GM12878 (cell line): ENCODE data around the gene PSMD12. TPM values are rescaled to one million over a fixed set of nuclear protein-coding genes. Genes with fewer than 3 reads are reported as not detected.

ENCODE experiments used
- BHLHE40 ChIP-seq, 2 experiments: fragments of 450-650 bp in 1 of 2; IDR thresholded peaks; 2 replicates each; pipeline ENCODE4 v1.6.1; 2011 to 2017; ENCODE audit warnings: low read depth in 2 of 2, borderline replicate concordance in 1 of 2, improper control_type of control experiment in 1 of 2, low read length in 1 of 2, mild to moderate bottlenecking in 1 of 2
- CEBPB ChIP-seq, 2 experiments: fragments of 150-350 bp in 1 of 2; IDR thresholded peaks; 2 replicates each; pipeline ENCODE4 v1.6.1; 2012 to 2014; ENCODE audit warnings: low read depth in 2 of 2, low read length in 2 of 2, borderline replicate concordance in 1 of 2, inconsistent platforms in 1 of 2
- ESRRA ChIP-seq: IDR thresholded peaks from 2 replicates; pipeline ENCODE4 v1.6.1; 2012; ENCODE audit warnings: mild to moderate bottlenecking, low read length, improper control_type of control experiment
- NR2F1 ChIP-seq: fragments of 450-650 bp; conservative IDR thresholded peaks from 2 replicates; pipeline ENCODE4 v1.6.1; 2017; ENCODE audit warnings: mild to moderate bottlenecking
- PAX8 ChIP-seq: fragments of 450-650 bp; IDR thresholded peaks from 2 replicates; pipeline ENCODE4 v1.6.1; 2017; ENCODE audit warnings: mild to moderate bottlenecking, moderate library complexity
- POLR2A ChIP-seq: IDR thresholded peaks from 2 replicates; pipeline ENCODE4 v1.6.1; 2011; ENCODE audit warnings: low read depth, mild to moderate bottlenecking, low read length
- ZNF622 ChIP-seq: fragments of 450-650 bp; IDR thresholded peaks from 2 replicates; pipeline ENCODE4 v1.6.1; 2017; ENCODE audit warnings: mild to moderate bottlenecking, inconsistent platforms
- polyA plus RNA-seq, 11 experiments: library from polyadenylated mRNA; depleted of rRNA in 4 of 11; unstranded in 6 of 11; stranded (reverse) in 5 of 11; fragments of >200 nt; fragmentation: Nextera tagmentation in 4 of 11; fragmentation: Illumina TruSeq in 1 of 11; extraction: Ambion mirVana in 4 of 11; extraction: Trizol in 1 of 11; gene quantifications; 1 replicate in 1 of 11; 2 replicates in 10 of 11; pipeline versions ENCODE4 v1.2.1 to v1.2.3, GENCODE V29; 2011 to 2016; ENCODE audit warnings: inconsistent platforms in 2 of 11, missing spikeins in 2 of 11, low read depth in 1 of 11
- total RNA-seq, 4 experiments: library from RNA; depleted of rRNA in 3 of 4; stranded (reverse); fragments of >200 nt in 3 of 4; fragmentation: Illumina TruSeq in 1 of 4; extraction: Trizol in 1 of 4; gene quantifications; 2 replicates each; pipeline versions ENCODE4 v1.2.1 to v1.2.3, GENCODE V29; 2013 to 2021
- TF ChIP-seq, protein P1 (sequence below): fragments of 150-350 bp; IDR thresholded peaks from 2 replicates; pipeline ENCODE4 v1.6.1; 2016; ENCODE audit warnings: low read depth, low read length
- TF ChIP-seq, protein P2 (sequence below): fragments of 450-650 bp; IDR thresholded peaks from 2 replicates; pipeline ENCODE4 v1.6.1; 2016; ENCODE audit warnings: mild to moderate bottlenecking
- TF ChIP-seq, protein P3 (sequence below): IDR thresholded peaks from 2 replicates; pipeline ENCODE4 v1.6.1; 2012; ENCODE audit warnings: mild to moderate bottlenecking, low read depth, low read length
- TF ChIP-seq, protein P4 (sequence below): fragments of 450-650 bp; conservative IDR thresholded peaks from 2 replicates; pipeline ENCODE4 v1.6.1; 2017; ENCODE audit warnings: mild to moderate bottlenecking, moderate library complexity
- TF ChIP-seq, protein P5 (sequence below): fragments of 450-650 bp; IDR thresholded peaks from 2 replicates; pipeline ENCODE4 v1.6.1; 2017; ENCODE audit warnings: mild to moderate bottlenecking
- TF ChIP-seq, protein P6 (sequence below): fragments of 450-650 bp; IDR thresholded peaks from 2 replicates; pipeline ENCODE4 v1.6.1; 2017; ENCODE audit warnings: antibody characterized with exemption, mild to moderate bottlenecking, moderate library complexity

Gene PSMD12
- total and polyA plus RNA-seq, 10 of the 15 experiments (the other 5 are each of a cell fraction or from before 2014, with no cell fraction given): 19.8 to 149 (median 47.5) TPM

DNA sequence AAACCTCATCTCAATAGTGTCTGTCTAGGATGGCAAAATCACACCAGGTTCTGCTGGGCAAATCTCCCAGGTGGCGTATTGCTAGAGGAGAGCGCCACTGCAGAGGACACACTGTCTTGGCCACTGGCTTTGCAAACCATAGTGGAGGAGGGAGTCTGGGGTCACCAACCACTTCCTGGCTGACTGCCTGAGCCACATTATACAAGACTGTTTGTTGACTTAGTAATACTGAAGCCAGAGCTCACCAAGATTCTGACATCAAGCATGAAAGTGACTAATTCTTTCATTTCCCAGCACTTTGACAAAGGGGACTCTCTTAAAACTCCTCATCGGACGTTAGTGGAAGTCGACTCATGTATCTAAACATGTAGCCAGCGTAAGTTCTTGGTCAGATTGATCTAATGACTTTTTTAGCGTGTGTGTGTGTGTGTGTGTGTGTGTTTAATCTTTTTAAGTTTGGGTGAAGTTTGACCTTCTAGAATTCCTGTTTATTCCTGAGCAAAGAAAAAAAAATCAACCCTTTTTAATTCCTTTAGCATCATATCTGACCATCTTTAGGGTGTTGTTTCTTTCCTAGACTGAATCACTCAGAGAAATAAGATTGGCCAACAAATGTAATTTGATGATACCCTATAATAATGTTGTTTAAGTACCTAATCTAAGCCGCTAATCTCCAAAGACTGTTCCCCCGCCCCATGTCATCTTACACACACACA lies 24.4 kb upstream of the PSMD12 start (continued):
- TF ChIP-seq ZNF622: no peak
- no peak for TF ChIP-seq ESRRA
- TF ChIP-seq, protein P1, sequence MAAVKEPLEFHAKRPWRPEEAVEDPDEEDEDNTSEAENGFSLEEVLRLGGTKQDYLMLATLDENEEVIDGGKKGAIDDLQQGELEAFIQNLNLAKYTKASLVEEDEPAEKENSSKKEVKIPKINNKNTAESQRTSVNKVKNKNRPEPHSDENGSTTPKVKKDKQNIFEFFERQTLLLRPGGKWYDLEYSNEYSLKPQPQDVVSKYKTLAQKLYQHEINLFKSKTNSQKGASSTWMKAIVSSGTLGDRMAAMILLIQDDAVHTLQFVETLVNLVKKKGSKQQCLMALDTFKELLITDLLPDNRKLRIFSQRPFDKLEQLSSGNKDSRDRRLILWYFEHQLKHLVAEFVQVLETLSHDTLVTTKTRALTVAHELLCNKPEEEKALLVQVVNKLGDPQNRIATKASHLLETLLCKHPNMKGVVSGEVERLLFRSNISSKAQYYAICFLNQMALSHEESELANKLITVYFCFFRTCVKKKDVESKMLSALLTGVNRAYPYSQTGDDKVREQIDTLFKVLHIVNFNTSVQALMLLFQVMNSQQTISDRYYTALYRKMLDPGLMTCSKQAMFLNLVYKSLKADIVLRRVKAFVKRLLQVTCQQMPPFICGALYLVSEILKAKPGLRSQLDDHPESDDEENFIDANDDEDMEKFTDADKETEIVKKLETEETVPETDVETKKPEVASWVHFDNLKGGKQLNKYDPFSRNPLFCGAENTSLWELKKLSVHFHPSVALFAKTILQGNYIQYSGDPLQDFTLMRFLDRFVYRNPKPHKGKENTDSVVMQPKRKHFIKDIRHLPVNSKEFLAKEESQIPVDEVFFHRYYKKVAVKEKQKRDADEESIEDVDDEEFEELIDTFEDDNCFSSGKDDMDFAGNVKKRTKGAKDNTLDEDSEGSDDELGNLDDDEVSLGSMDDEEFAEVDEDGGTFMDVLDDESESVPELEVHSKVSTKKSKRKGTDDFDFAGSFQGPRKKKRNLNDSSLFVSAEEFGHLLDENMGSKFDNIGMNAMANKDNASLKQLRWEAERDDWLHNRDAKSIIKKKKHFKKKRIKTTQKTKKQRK: no peak
- no peak for TF ChIP-seq CEBPB (IDR thresholded peaks at IDR 0.05; ENCODE audit: borderline replicate concordance in 1 of 2, low read depth in 2 of 2, low read length in 2 of 2)
- TF ChIP-seq, protein P2, sequence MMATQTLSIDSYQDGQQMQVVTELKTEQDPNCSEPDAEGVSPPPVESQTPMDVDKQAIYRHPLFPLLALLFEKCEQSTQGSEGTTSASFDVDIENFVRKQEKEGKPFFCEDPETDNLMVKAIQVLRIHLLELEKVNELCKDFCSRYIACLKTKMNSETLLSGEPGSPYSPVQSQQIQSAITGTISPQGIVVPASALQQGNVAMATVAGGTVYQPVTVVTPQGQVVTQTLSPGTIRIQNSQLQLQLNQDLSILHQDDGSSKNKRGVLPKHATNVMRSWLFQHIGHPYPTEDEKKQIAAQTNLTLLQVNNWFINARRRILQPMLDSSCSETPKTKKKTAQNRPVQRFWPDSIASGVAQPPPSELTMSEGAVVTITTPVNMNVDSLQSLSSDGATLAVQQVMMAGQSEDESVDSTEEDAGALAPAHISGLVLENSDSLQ: peak; percentile 39; the same call in 1 of the 2 replicates
- no peak for TF ChIP-seq PAX8
- TF ChIP-seq, protein P3, sequence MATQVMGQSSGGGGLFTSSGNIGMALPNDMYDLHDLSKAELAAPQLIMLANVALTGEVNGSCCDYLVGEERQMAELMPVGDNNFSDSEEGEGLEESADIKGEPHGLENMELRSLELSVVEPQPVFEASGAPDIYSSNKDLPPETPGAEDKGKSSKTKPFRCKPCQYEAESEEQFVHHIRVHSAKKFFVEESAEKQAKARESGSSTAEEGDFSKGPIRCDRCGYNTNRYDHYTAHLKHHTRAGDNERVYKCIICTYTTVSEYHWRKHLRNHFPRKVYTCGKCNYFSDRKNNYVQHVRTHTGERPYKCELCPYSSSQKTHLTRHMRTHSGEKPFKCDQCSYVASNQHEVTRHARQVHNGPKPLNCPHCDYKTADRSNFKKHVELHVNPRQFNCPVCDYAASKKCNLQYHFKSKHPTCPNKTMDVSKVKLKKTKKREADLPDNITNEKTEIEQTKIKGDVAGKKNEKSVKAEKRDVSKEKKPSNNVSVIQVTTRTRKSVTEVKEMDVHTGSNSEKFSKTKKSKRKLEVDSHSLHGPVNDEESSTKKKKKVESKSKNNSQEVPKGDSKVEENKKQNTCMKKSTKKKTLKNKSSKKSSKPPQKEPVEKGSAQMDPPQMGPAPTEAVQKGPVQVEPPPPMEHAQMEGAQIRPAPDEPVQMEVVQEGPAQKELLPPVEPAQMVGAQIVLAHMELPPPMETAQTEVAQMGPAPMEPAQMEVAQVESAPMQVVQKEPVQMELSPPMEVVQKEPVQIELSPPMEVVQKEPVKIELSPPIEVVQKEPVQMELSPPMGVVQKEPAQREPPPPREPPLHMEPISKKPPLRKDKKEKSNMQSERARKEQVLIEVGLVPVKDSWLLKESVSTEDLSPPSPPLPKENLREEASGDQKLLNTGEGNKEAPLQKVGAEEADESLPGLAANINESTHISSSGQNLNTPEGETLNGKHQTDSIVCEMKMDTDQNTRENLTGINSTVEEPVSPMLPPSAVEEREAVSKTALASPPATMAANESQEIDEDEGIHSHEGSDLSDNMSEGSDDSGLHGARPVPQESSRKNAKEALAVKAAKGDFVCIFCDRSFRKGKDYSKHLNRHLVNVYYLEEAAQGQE: no peak
- TF ChIP-seq, protein P4, sequence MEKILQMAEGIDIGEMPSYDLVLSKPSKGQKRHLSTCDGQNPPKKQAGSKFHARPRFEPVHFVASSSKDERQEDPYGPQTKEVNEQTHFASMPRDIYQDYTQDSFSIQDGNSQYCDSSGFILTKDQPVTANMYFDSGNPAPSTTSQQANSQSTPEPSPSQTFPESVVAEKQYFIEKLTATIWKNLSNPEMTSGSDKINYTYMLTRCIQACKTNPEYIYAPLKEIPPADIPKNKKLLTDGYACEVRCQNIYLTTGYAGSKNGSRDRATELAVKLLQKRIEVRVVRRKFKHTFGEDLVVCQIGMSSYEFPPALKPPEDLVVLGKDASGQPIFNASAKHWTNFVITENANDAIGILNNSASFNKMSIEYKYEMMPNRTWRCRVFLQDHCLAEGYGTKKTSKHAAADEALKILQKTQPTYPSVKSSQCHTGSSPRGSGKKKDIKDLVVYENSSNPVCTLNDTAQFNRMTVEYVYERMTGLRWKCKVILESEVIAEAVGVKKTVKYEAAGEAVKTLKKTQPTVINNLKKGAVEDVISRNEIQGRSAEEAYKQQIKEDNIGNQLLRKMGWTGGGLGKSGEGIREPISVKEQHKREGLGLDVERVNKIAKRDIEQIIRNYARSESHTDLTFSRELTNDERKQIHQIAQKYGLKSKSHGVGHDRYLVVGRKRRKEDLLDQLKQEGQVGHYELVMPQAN: no peak
- TF ChIP-seq, protein P5, sequence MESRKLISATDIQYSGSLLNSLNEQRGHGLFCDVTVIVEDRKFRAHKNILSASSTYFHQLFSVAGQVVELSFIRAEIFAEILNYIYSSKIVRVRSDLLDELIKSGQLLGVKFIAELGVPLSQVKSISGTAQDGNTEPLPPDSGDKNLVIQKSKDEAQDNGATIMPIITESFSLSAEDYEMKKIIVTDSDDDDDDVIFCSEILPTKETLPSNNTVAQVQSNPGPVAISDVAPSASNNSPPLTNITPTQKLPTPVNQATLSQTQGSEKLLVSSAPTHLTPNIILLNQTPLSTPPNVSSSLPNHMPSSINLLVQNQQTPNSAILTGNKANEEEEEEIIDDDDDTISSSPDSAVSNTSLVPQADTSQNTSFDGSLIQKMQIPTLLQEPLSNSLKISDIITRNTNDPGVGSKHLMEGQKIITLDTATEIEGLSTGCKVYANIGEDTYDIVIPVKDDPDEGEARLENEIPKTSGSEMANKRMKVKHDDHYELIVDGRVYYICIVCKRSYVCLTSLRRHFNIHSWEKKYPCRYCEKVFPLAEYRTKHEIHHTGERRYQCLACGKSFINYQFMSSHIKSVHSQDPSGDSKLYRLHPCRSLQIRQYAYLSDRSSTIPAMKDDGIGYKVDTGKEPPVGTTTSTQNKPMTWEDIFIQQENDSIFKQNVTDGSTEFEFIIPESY: no peak
- TF ChIP-seq BHLHE40 (IDR thresholded peaks at IDR 0.05; ENCODE audit: borderline replicate concordance in 1 of 2, low read depth in 2 of 2, low read length in 1 of 2): peak in 1 of 2 experiments; percentile 23; a peak in 2 of 4 replicates
- TF ChIP-seq, protein P6, sequence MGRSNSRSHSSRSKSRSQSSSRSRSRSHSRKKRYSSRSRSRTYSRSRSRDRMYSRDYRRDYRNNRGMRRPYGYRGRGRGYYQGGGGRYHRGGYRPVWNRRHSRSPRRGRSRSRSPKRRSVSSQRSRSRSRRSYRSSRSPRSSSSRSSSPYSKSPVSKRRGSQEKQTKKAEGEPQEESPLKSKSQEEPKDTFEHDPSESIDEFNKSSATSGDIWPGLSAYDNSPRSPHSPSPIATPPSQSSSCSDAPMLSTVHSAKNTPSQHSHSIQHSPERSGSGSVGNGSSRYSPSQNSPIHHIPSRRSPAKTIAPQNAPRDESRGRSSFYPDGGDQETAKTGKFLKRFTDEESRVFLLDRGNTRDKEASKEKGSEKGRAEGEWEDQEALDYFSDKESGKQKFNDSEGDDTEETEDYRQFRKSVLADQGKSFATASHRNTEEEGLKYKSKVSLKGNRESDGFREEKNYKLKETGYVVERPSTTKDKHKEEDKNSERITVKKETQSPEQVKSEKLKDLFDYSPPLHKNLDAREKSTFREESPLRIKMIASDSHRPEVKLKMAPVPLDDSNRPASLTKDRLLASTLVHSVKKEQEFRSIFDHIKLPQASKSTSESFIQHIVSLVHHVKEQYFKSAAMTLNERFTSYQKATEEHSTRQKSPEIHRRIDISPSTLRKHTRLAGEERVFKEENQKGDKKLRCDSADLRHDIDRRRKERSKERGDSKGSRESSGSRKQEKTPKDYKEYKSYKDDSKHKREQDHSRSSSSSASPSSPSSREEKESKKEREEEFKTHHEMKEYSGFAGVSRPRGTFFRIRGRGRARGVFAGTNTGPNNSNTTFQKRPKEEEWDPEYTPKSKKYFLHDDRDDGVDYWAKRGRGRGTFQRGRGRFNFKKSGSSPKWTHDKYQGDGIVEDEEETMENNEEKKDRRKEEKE: no peak
- peak; percentile 82 for TF ChIP-seq NR2F1
- TF ChIP-seq POLR2A: peak; percentile 41; the same call in 1 of the 2 replicates
